ENCODE results near the gene KPNA3. TPM values are rescaled to one million over a fixed set of nuclear protein-coding genes. Genes with fewer than 3 reads are reported as not detected.

The KPNA3 gene
- total and polyA plus RNA-seq, 12 donors = 22.5 to 79.1 (median 55.0) TPM

GRCh38 chr13:49667773-49668172 is 124.7 kb downstream of the KPNA3 start:
- no peak overlapping the region for H3K27ac ChIP-seq
- TF ChIP-seq CTCF (IDR thresholded peaks at IDR 0.05) = no peak
- 62 to 66% methylated on average over 2 of the region's 2 CpGs for WGBS, 2 donors
- no peaks in the 10 kb centered on the region for H3K27me3 ChIP-seq
- peaks cover 0 to 17% (median 5%) of the 10 kb centered on the region in 9 donors for H3K36me3 ChIP-seq
- no peak overlapping the region for H3K4me3 ChIP-seq
- intact Hi-C loops (cut with DNase I) = loop anchor here in 5 of 10 donors (2.0 to 5.0 kb wide), 2 partner anchors 180 to 181 kb away; no protein-coding TSS in a partner anchor
- peaks cover 0 to 14% (median 0%) of the 10 kb centered on the region in 9 donors for H3K4me1 ChIP-seq
- H3K9me3 ChIP-seq = no peaks in the 10 kb centered on the region
- peak in 1 of 8 donors; percentile 44 for ATAC-seq
- DNase-seq = no peak

GRCh38 chr13:49664606-49665005 is 127.9 kb downstream of the KPNA3 start:
- intact Hi-C loops (cut with DNase I) = loop anchor here in 5 of 10 donors (5.0 kb wide), 2 partner anchors 183 to 378 kb away; no protein-coding TSS in a partner anchor
- no peaks in the 10 kb centered on the region for H3K27me3 ChIP-seq
- H3K27ac ChIP-seq = no peak overlapping the region
- WGBS, 2 donors = 91 to 92% methylated on average over 4 of the region's 4 CpGs
- TF ChIP-seq CTCF (IDR thresholded peaks at IDR 0.05) = no peak
- H3K4me3 ChIP-seq = no peak overlapping the region
- H3K9me3 ChIP-seq = no peaks in the 10 kb centered on the region
- H3K36me3 ChIP-seq = peaks cover 0 to 40% (median 5%) of the 10 kb centered on the region in 9 donors
- ATAC-seq (no peak), DNase-seq (no peak)
- H3K4me1 ChIP-seq = no peaks in the 10 kb centered on the region

DNA sequence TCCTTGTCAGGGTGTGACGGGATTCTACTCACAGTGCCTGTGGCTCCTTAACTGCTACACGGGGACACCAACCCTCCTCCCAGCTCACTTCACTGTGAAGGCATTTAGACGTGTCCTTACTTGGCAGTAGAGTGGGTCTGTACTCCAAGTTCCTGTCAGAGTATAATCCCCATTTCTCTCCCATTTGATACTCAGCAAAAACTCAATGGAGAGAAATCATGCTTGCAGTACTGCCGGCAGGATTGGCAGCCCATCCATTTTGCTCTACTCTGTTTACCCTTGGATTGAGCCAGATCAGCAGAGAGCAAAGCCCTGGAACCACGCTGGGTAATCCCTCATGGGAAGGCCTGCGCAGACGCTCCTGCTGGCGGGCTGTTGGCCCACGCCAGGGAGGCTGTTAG is 135.2 kb downstream of the KPNA3 start:
- H3K27me3 ChIP-seq = no peaks in the 10 kb centered on the region
- no peak for ATAC-seq
- H3K4me1 ChIP-seq = peaks cover 0 to 12% (median 0%) of the 10 kb centered on the region in 9 donors
- intact Hi-C loops (cut with DNase I) = no loop called here
- H3K36me3 ChIP-seq = peaks cover 0 to 18% (median 0%) of the 10 kb centered on the region in 9 donors
- WGBS, 2 donors = 82 to 85% methylated on average over 9 of the region's 9 CpGs
- H3K27ac ChIP-seq = no peak overlapping the region
- no peaks in the 10 kb centered on the region for H3K9me3 ChIP-seq
- TF ChIP-seq CTCF (IDR thresholded peaks at IDR 0.05) = no peak
- H3K4me3 ChIP-seq = no peak overlapping the region
- DNase-seq = no peak

DNA sequence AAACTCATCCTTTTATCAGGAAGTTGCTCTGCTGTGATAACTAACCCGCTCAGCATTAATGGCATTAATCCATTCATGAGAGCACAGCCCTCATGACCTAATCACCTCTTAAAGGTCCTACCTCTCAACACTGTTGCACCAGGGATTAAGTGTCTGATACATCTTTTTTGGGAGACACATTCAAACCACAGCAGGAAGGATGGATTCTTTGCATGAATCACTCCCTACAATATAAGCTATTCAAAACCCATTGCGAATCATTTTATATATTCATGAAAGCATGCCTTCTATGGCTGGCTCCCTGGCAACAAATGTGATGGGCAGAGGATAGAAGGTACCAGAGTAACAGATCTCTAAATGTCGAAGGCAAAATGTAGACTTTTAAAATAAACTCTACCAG is 136.6 kb downstream of the KPNA3 start:
- H3K36me3 ChIP-seq = peaks cover 0 to 13% (median 0%) of the 10 kb centered on the region in 9 donors
- ATAC-seq (no peak), DNase-seq (no peak)
- TF ChIP-seq CTCF (IDR thresholded peaks at IDR 0.05) = no peak
- H3K27ac ChIP-seq = no peak overlapping the region
- no peaks in the 10 kb centered on the region for H3K9me3 ChIP-seq
- intact Hi-C loops (cut with DNase I) = no loop called here
- H3K27me3 ChIP-seq = no peaks in the 10 kb centered on the region
- 76 to 87% methylated on average over 3 of the region's 3 CpGs for WGBS, 2 donors
- H3K4me1 ChIP-seq = peaks cover 0 to 12% (median 0%) of the 10 kb centered on the region in 9 donors
- H3K4me3 ChIP-seq = no peak overlapping the region
